Sigmoid colon (tissue), 4 donors: ENCODE measurements around the gene ROPN1B.

ENCODE experiments used
- POLR2A ChIP-seq, 2 donors: fragments of 450-650 bp; IDR thresholded peaks; one replicate each; pipeline ENCODE4 v1.6.1; 2016; ENCODE audit warnings: antibody characterized with exemption in 2 of 2, mild to moderate bottlenecking in 2 of 2, moderate library complexity in 2 of 2
- POLR2AphosphoS5 ChIP-seq, 4 donors: sonication (generic); formaldehyde crosslinking; IDR thresholded peaks; one replicate each; pipeline ENCODE4 v1.6.1; 2017; ENCODE audit warnings: antibody characterized with exemption in 4 of 4
- TF ChIP-seq, protein P1 (sequence below), 4 experiments: fragments of 450-650 bp in 3 of 4; fragments of 200-600 bp in 1 of 4; IDR thresholded peaks; one replicate each; pipeline ENCODE4 v1.5.1; 2016 to 2019; ENCODE audit warnings: antibody characterized with exemption in 4 of 4, mild to moderate bottlenecking in 3 of 4, moderate library complexity in 2 of 4

DNA sequence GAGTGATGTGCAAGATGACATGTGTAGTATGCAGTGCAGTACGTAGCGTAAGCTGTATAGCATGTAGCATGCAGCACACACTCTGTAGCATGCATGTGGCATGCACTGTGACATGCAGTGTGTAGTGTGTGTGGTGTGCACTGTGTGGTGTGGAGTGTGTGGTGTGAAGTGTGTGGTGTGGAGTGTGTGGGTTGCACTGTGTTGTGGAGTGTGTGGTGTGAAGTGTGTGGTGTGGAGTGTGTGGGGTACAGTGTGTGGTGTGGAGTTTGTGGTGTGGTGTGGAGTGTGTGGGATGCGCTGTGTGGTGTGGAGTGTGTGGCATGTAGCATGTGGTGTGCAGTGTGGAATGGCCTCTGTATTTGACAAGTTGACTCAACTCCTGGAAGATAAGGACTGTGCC is 39.2 kb downstream of the ROPN1B start:
- TF ChIP-seq, protein P1, sequence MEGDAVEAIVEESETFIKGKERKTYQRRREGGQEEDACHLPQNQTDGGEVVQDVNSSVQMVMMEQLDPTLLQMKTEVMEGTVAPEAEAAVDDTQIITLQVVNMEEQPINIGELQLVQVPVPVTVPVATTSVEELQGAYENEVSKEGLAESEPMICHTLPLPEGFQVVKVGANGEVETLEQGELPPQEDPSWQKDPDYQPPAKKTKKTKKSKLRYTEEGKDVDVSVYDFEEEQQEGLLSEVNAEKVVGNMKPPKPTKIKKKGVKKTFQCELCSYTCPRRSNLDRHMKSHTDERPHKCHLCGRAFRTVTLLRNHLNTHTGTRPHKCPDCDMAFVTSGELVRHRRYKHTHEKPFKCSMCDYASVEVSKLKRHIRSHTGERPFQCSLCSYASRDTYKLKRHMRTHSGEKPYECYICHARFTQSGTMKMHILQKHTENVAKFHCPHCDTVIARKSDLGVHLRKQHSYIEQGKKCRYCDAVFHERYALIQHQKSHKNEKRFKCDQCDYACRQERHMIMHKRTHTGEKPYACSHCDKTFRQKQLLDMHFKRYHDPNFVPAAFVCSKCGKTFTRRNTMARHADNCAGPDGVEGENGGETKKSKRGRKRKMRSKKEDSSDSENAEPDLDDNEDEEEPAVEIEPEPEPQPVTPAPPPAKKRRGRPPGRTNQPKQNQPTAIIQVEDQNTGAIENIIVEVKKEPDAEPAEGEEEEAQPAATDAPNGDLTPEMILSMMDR (IDR thresholded peaks at IDR 0.05) = no peak
- TF ChIP-seq POLR2A (IDR thresholded peaks at IDR 0.05) (no peak), POLR2AphosphoS5 (IDR thresholded peaks at IDR 0.05) (no peak)
